Right renal pelvis (tissue), 4 donors: ENCODE data around the gene EFR3B. TPM values are rescaled to one million over a fixed set of nuclear protein-coding genes. Genes with fewer than 3 reads are reported as not detected.
A peak's percentile ranks its signal among the peaks of the same experiment; 100 is the strongest.

Experiments
- DNase-seq, 4 donors: peaks; one replicate each; pipeline ENCODE4 v3.0.0-alpha.2; 2013; ENCODE audit warnings: low read depth in 4 of 4, low spot score in 3 of 4, missing footprints in 1 of 4
- polyA plus RNA-seq, 4 donors: library from polyadenylated mRNA; unstranded; fragments of 120-200 nt; gene quantifications; one replicate each; pipeline ENCODE4 v1.2.1, GENCODE V29; 2013; ENCODE audit not compliant: insufficient read length in 4 of 4

The EFR3B gene
- polyA plus RNA-seq, 4 donors, result 5.7 to 5.9 (median 5.8) TPM

GRCh38 chr2:25032901-25033300, 9.0 kb upstream of the EFR3B start:
- no peak for DNase-seq

GRCh38 chr2:25034081-25034480, 7.8 kb upstream of the EFR3B start:
- DNase-seq, result no peak

- no peak for DNase-seq
Measured at GRCh38 chr2:25035537-25036220, 6.2 kb upstream of the EFR3B start.

DNA sequence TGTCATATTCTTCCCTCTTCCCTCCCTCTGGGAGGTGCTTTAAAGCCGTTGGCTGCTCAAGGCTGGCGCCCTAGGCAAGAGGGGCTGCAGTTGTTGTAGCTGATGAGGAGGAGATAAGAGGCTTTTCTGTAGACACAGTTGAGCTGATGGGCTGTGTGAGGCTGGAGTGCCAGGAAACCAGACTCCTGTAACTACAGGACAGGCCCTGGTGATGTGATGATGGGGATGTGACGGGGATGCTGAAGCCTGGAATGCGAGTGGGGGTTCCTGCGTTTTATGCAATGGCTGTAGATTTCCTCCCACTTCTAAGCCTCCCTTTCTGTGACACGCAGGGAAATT, 5.7 kb upstream of the EFR3B start:
- no peak for DNase-seq

DNA sequence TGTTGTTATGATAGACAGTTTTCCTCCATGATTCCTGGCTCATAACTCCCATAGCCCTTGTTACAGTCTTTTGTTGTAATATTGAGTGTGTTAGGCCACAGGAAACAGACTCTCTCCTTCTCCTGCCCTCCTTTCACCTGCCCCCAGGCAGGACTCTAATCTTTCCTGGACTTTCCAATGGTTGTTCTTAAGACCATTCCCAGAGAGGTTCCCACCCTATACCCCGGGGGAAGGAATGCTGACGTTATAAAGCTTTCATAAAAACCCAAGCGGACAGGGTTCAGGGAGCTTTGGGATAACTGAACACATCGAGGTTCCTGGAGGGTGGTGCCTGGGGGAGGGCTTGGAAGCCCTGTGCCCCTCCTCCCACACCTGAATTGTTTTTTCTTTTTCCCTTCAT, 2.8 kb upstream of the EFR3B start:
- DNase-seq, result no peak

DNA sequence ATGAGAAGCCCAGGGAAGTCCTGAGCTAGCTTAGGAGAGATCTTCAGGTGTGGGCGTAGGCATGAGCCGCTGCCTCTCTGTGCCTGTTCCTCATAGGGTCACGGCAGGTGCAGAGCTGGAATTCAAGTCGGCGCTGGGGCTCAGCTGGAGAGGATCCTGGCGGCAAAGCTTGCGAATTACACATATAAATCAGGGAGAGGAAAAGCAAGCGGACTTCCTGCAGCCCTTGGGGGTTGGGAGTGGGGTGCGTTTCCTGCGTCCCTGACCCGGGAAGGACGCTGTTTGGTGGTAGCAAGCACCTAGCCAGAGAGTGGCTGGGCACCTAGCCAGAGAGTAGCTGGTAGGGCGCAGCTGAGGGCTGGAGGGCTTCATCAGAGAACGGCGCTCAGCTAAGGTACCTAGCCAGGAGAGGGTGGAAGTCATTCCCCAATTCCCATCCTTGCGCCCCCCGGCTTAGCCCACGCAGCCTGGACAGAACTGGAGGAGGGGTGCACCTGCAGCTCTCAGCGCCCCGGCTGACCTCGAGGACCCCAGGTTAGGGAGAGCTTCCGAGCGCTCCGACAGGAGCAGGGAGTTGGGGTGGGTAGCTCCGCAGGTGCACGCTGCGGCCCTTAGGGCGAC, 459 bp upstream of the EFR3B start:
- peak; percentile 50 to 63 (median 56) for DNase-seq

DNA sequence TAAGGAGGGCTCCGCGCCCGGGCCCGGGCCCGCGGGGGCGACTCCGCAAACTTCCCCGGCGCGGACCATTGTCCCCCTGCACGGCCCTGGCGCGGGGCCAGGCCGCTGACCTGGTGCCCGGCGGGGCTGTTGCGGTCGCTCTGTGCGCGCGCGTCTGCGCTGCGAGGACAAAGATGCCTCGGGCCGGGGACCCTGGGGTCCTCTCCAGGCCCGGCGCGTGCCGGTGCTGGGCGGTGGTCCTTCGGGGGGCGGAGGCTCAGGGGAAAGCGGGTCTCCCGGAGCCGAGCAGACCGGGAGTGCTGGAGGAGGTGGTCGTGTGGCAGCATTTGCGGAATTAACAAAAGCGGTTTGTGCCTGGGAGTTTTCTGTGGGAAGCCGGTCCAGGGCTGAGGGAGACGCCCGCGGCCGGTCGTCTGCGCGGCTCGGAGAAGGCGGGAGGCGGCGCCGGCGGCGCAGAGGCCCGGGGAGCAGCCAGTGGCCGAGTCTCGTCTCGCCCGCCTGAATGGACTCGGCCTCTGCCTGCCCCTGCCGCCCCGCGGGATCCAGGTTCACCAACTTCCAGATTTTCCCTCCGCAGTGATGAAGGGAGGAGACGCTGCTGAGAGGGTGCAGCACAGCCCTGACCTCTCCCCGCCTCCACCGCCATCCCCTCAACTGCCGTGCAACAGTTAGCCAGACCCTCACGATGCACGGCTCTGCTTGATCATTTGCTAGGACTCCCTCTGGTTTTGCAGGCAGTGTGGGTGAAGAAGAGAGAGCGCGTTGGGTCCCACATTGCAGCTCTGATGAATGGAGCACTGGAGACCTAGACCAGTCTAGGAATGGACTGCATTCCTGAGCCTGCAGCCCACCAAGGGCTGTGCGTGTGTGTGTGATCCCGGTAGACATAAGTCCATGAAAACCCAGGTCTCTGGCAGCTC, 705 bp downstream of the EFR3B start:
- DNase-seq, result peak in 1 of 4 donors; percentile 41

- no peak for DNase-seq
Measured at GRCh38 chr2:25043241-25043867, 1.5 kb downstream of the EFR3B start.

DNA sequence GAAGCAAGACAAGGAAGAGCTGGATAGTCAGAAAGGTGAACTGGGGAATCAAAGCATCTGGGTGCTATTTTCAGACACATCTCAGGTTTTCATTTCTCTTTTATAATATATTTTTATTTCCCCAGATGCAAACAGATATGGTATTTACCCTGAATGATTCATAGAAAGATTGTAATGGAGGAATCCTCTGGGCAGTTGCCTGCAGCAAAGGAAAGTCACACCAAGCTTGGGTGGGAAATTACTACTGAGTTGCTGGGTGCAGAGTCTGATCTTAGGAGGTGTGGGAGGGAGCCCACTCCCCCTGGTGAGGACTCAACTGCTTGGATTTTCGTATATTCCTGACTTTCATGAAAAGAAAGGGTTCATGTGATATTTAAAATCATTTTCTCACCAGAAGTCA, 2.1 kb downstream of the EFR3B start:
- no peak for DNase-seq

- DNase-seq, result no peak
Measured at GRCh38 chr2:25044990-25045389, 3.1 kb downstream of the EFR3B start.

DNA sequence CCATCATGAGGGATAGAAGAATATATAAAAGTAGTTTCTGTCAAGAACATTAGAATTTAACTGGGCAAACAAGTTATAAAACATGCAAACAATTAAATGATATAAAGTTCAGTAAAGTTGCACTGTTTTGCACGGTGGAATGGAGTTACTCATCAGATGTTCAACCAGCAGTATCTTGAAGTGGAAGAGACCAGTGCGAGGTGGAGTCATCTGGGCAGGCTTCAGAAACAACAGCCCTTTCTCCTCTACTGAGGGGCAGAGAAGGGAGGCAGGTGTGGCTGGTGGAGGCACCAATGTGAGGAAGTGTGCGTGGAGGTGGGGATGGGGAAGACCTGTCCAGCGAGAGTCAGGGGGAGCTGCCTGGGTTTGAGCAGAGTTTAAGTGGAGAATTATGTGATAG, 7.5 kb downstream of the EFR3B start:
- no peak for DNase-seq

DNA sequence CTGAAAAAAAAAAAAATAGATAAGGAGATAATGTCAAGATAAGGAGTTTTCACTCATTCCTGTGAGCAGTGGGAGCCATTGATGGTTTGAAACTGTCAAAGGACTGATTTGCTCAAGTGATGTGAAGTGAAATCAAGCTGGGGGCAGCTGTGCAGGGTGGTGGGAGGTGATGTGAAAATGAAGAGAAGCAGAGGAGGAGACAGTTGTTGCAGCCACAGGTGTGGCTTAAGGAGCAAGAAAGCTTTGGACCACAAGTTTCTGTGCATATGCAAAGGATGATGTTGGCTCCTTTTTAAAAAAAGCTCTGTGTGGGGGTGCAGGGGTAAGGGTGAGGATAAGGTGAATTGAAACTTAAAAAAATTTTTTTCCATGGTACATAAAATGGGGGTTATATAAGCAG, 8.3 kb downstream of the EFR3B start:
- no peak for DNase-seq

DNA sequence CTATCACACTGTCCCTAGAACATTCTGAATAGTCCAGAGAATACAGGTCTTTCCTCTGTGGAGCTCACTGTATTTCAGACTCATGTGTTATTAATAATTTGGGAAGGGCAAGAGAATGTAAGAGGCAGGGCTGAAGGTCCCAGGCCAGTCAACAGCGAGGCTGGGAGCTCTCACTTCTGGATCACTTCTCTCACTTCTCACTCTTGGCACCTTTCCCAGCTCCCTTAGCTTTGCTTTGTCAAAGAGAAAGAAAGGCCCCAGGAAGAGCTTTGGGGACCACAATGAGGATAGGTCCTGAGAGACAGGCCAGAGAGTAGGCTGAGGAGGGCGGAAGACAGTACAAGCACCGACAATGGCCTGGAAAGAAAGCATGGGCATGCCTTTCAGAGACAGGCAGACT, 11.2 kb downstream of the EFR3B start:
- DNase-seq, result no peak

DNA sequence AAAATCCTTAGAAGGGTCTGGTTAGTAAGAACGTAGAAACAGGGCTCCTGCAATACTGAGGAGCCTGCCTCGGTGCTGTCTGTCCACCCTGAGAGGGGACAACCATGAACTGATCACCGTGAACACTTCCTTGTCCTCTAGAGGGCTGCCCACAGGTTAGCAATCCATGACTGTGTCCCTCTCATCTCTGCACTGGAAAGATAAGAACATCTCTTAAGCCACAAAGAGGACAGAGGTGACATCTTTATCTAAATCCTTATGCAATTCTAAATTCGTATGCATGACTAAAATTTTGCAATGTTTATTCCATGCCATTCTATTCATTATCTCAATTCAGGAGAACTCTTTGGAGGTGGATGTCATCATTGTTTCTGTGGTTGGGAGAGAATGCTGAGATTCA, 12.8 kb downstream of the EFR3B start:
- no peak for DNase-seq

DNA sequence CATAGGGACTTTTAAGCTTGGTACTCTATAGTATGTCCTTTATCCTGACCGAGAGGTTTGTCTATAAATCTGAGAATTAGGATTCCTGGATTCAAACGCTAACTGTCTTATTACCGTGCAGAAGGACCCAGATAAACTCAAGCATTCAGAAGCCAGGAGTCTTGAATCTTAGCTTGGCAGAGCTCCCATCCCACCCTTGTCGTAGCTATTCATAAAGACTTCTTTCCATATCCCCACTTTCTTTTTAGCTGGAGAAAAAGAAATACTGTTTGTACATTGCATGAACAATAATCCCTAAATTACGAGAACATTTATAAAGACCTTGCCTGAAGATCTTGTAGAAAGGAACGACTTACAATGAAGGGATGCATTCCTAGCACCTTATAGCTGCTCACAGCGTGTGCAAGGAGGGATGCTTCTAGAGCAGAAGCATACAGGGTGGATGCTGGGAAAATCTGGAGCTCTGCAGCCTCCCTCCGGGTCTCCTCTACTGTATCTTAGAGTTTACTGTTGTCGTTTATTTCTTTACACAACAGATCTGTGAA, 13.6 kb downstream of the EFR3B start:
- DNase-seq, result no peak

GRCh38 chr2:25056098-25056821, 14.4 kb downstream of the EFR3B start:
- no peak for DNase-seq

- DNase-seq, result no peak
Measured at GRCh38 chr2:25062511-25062917, 20.6 kb downstream of the EFR3B start.

DNA sequence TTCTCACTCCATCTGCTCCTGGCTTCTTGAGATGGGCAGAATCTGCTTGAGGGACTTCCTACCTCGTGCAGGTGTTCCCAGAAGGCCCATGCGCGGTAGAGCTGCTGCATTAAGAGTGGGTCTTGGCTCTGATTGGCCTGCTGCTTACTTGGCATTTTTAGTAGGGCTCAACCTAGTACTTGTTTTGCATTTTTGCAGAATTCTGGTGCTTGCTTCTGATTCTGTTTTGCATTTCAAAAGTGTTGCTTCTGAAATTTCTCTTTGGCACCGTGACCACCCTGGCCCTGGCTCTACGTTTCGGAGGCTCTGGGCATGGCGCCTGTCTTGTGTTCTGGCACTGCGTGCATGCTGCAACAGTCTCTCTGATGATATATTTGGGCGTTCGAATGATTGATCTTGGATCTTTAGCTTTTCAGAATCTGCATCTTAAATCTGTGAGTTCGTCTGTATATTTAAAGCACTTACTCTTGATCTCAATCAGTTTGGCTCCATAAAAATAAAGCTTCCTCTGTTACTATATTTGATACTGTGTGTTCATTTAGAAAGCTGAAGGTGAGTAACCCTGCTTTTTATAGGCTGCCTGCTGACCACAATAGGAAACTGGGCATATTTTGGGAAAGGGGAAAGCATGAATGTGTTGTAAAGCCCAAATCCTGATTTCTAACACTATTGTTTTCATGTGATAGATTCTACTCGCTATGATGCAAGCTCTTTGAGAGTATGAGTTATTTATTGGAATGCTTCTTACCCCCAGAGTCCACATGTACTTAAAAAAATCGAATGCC, 22.2 kb downstream of the EFR3B start:
- DNase-seq, result no peak

DNA sequence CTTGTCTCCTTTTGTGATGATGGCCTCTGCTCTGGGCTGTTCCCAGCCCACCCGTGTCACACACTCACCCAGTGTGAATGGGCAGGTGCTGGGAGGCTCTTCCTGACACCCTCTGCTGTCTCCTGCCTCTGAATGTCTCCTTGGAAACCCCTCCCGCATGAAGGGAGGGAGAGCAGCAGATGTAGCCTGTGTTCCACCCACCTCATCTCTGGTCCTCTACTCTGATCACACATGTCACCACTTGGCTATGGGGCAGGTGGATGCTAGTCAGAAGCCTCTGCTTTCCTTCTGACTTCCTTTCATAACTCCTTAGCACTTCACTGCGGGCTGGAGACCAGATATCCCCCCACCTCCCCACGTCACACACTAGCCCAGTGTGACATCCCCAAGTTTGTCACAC, 23.9 kb downstream of the EFR3B start:
- no peak for DNase-seq

- DNase-seq, result no peak
Measured at GRCh38 chr2:25066455-25066854, 24.6 kb downstream of the EFR3B start.
